GM12875 (cell line): ENCODE measurements around the gene CCDC88B.

ENCODE experiments used
- H3K4me3 ChIP-seq: one replicate; pipeline ENCODE4 v1.5.1; 2011; ENCODE audit warnings: low read depth, low read length, control low read depth
- TF ChIP-seq, protein P1 (sequence below): IDR thresholded peaks from 2 replicates; pipeline ENCODE4 v1.5.1; 2011; ENCODE audit warnings: low read depth, mild to moderate bottlenecking, control low read depth, inconsistent platforms, low read length, moderate library complexity, borderline replicate concordance; ENCODE audit not compliant: insufficient read depth

The CCDC88B gene

DNA sequence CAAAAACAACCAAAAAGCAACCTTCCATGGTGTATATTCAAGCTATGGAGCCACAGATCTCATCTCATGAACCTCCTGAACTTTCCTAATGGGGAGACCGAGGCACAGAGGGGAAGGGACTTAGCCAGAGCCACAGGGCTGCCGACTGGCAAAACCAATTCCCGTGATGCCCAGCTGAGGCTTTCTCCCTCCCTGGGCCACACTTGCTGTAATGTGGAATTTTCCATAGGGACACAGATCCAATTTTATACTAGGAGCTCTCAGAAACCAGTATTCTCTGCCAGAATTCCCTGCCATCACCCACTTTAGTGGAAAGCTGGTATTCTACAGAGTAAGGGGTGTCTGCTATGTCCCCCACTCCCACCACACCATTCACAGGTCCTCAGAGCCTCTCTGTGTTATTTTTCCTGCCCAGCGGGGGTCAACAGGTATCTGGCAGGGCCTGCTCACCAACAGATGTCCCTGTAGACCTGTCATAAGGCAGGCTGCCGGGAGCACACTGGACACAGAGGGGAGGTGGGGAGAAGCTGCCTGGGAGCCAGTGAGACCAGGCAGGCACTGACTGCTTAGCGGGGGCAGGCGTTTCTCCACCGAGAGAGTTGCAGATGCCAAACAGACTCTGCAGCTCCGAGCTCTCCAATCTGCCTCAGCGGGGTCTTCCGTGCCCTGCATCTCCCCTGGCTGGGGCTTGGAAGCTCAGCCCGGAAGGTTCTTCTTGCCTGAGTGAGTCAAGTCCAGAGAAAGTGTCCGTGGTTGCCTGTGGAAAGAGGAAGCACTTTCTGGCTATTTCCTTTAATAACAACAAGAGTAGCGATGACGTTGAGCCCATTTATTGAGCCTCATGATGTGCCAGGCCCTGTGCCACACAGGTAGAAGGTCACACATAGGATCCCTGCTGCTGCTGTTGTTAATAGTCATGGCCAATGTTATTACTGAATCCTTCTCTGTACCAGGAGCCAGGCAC is 45.3 kb downstream of the CCDC88B start:
- TF ChIP-seq, protein P1, sequence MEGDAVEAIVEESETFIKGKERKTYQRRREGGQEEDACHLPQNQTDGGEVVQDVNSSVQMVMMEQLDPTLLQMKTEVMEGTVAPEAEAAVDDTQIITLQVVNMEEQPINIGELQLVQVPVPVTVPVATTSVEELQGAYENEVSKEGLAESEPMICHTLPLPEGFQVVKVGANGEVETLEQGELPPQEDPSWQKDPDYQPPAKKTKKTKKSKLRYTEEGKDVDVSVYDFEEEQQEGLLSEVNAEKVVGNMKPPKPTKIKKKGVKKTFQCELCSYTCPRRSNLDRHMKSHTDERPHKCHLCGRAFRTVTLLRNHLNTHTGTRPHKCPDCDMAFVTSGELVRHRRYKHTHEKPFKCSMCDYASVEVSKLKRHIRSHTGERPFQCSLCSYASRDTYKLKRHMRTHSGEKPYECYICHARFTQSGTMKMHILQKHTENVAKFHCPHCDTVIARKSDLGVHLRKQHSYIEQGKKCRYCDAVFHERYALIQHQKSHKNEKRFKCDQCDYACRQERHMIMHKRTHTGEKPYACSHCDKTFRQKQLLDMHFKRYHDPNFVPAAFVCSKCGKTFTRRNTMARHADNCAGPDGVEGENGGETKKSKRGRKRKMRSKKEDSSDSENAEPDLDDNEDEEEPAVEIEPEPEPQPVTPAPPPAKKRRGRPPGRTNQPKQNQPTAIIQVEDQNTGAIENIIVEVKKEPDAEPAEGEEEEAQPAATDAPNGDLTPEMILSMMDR = no peak
- no peak overlapping the region for H3K4me3 ChIP-seq

DNA sequence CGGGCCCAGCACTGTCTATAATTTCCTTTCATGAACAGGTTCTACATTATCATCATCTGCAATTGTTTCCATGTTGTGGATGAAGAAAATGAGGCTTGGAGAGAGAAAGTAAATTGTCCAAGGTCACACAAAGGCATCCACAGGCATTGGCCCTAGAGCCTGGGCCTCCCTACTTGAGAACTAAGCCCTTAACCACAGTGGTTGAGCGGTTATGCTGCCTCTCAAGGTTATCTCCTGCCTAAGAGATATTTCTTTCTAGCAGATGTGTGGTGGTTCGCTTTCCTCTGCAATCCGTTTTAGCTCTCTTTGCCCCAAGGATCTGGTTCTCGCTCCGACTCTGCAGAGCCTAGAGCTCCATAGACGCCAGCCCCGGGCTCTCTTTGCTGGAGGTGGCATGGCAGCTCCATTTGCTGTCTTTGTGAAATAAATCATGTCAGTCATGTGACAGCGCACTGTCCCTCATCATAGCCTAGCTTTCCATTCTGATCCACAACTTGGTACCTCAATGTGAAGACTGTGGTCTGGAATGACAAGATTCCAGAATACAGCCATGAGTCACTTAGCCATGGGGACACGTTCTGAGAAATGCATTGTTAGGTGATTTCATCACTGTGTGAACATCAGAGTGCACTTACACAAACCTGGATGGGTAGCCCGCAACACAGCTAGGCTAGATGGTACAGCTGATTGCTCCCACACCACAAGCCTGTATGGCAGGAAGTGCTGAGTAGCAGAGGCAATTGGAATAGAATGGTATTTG is 46.1 kb downstream of the CCDC88B start:
- no peak overlapping the region for H3K4me3 ChIP-seq
- TF ChIP-seq, protein P1 = no peak

DNA sequence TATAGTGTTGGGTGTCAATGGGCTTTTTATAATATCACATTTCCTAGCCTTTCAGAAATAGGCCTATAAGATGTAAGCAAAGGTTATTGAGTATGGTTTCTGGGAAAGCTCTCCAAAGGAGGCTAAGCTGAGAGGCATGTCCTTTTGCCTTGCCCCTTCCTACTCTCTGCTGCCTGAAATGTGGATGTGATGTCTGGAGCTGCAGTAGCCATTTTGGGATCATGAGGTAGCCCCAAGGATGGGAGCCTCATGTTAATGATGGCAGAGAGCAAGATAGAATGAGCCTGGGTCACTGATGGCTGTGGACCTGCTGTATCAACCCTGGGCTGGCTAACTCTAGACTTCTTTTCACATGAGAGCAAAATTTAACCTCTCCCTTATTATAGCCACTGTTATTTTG is 47.9 kb downstream of the CCDC88B start:
- no peak overlapping the region for H3K4me3 ChIP-seq
- TF ChIP-seq, protein P1 = no peak

DNA sequence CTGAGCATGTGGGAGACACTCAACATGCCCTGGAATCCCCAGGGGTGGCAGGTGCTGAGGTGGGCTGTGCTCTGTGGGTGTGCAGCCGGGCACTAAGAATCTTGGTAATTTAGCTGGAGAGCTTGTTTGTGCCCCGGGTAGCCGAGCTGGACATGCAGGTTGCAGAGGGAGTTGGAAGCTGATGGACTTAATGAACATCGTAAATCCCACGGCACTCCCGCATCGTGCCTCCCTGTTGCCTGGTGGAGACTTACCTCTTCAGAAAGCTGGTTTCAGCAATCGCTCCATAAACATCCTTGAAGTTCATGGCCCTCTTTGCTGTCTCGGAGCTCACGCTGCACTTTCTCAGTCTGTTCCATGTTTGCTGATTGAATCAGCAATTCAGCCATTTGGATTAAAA is 48.9 kb downstream of the CCDC88B start:
- TF ChIP-seq, protein P1 = no peak

DNA sequence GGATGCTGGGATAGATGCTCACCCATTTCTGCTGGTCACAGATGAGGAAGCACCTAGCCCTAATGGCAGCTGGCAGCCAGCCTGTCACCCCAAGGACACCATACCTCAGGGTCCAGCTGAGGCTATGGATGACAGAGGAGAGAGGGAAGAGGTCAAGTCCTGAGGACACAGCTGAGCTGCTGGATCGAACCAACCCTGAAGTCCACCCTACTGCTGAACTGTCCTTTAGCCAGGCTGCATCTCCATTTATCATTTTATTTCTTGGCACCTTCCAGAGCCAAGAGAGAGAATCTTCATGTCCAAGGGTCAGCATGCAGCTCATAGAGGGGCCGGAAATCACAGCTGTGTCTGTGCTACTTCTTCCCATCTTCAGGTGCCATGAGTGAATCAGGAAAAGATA is 49.8 kb downstream of the CCDC88B start:
- H3K4me3 ChIP-seq = no peak overlapping the region
- TF ChIP-seq, protein P1 = no peak

More for the DNA sequence above, 48.9 kb downstream of the CCDC88B start:
- no peak overlapping the region for H3K4me3 ChIP-seq

DNA sequence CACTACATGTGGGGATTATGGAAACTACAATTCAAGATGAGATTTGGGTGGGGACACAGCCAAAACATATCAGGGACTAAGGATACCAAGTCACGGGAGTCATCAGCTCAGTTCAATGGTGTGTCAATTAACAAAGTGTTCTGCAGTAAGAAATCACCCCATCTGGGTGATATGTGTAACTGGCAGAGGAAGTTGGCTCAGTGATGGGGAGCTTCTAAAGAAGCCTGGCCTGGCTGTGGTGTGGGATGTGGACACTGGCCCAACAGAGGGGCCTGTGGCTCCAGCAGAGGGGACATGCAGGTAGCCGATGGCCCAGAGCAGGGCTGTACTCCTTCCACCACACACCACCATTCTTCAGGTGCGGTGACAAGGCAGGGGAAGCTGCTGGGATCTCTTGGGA is 50.6 kb downstream of the CCDC88B start:
- H3K4me3 ChIP-seq = no peak overlapping the region
- TF ChIP-seq, protein P1 = no peak
